Mucosa of rectum (tissue), 2 donors: ENCODE data around the gene POLR2F.

ENCODE experiments used
- H3K27ac ChIP-seq, 2 donors: one replicate each; pipeline ENCODE4 v1.7.0; 2013; ENCODE audit warnings: inconsistent platforms in 2 of 2, low read depth in 2 of 2, low read length in 2 of 2
- H3K27me3 ChIP-seq, 2 donors: one replicate each; pipeline ENCODE4 v1.7.0; 2013; ENCODE audit warnings: low read length in 2 of 2; ENCODE audit not compliant: control insufficient read depth in 2 of 2, insufficient read depth in 2 of 2
- H3K36me3 ChIP-seq, 2 donors: one replicate each; pipeline ENCODE4 v1.7.0; 2013; ENCODE audit warnings: low read length in 2 of 2; ENCODE audit not compliant: control insufficient read depth in 2 of 2, insufficient read depth in 2 of 2
- H3K4me1 ChIP-seq, 2 donors: one replicate each; pipeline ENCODE4 v1.7.0; 2013; ENCODE audit warnings: low read length in 2 of 2, mild to moderate bottlenecking in 1 of 2; ENCODE audit not compliant: control insufficient read depth in 2 of 2, insufficient read depth in 2 of 2
- H3K4me3 ChIP-seq, 2 donors: one replicate each; pipeline ENCODE4 v1.7.0; 2013; ENCODE audit warnings: low read length in 2 of 2
- H3K9ac ChIP-seq, 2 donors: one replicate each; pipeline ENCODE4 v1.7.0; 2013; ENCODE audit warnings: low read length in 2 of 2, low read depth in 1 of 2, mild to moderate bottlenecking in 1 of 2
- H3K9me3 ChIP-seq, 2 donors: one replicate each; pipeline ENCODE4 v1.7.0; 2013; ENCODE audit warnings: low read length in 2 of 2; ENCODE audit not compliant: control insufficient read depth in 2 of 2
- donor health status: healthy.
- donor health status: Normal muscosa, but diverticular disease.

The POLR2F gene

GRCh38 chr22:38017272-38017920, 63.9 kb downstream of the POLR2F start:
- peak overlapping the region; percentile 6 to 38 for H3K27ac ChIP-seq
- no peak overlapping the region for H3K4me3 ChIP-seq
- no peaks in the 10 kb centered on the region for H3K27me3 ChIP-seq
- no peaks in the 10 kb centered on the region for H3K36me3 ChIP-seq
- H3K4me1 ChIP-seq, result peaks cover 6 to 11% of the 10 kb centered on the region in 2 donors
- H3K9me3 ChIP-seq, result no peaks in the 10 kb centered on the region
- no peak overlapping the region for H3K9ac ChIP-seq

- Histone ChIP-seq H3K4me1 (peaks cover 6 to 11% of the 10 kb centered on the region in 2 donors), H3K27me3 (no peaks in the 10 kb centered on the region), H3K4me3 (no peak overlapping the region), H3K9me3 (no peaks in the 10 kb centered on the region), H3K27ac (peak overlapping the region in 1 of 2 donors; percentile 6), H3K9ac (no peak overlapping the region), H3K36me3 (no peaks in the 10 kb centered on the region)
These were observed 64.7 kb downstream of the POLR2F start for GRCh38 chr22:38017939-38018885.
